Effector CD8-positive, alpha-beta T cell (primary cell): ENCODE data around the gene CTNNA1.

Source experiments
- DNase-seq: peaks from one replicate; lab custom pipeline; 2025; lab: John Stamatoyannopoulos, UW

The CTNNA1 gene

GRCh38 chr5:138967791-138968448 lies 214.7 kb downstream of the CTNNA1 start:
- DNase-seq = no peak

- no peak for DNase-seq
These were observed 215.4 kb downstream of the CTNNA1 start for GRCh38 chr5:138968601-138969000.

GRCh38 chr5:138969323-138970002 lies 216.2 kb downstream of the CTNNA1 start:
- no peak for DNase-seq

GRCh38 chr5:138972230-138972629 lies 219.0 kb downstream of the CTNNA1 start:
- no peak for DNase-seq

- DNase-seq = no peak
These were observed 219.6 kb downstream of the CTNNA1 start for GRCh38 chr5:138972836-138973235.

- DNase-seq = no peak
These were observed 221.2 kb downstream of the CTNNA1 start for GRCh38 chr5:138974227-138975063.

GRCh38 chr5:138975098-138975847 lies 222.0 kb downstream of the CTNNA1 start:
- no peak for DNase-seq

- no peak for DNase-seq
These were observed 224.9 kb downstream of the CTNNA1 start for GRCh38 chr5:138978080-138978479.

GRCh38 chr5:138978581-138978980 lies 225.4 kb downstream of the CTNNA1 start:
- no peak for DNase-seq

- DNase-seq = no peak
These were observed 226.6 kb downstream of the CTNNA1 start for GRCh38 chr5:138979684-138980280.

GRCh38 chr5:138980441-138980840 lies 227.2 kb downstream of the CTNNA1 start:
- DNase-seq = no peak

- DNase-seq = no peak
These were observed 227.9 kb downstream of the CTNNA1 start for GRCh38 chr5:138981131-138981530.

GRCh38 chr5:138981586-138981985 lies 228.4 kb downstream of the CTNNA1 start:
- no peak for DNase-seq

GRCh38 chr5:138983984-138984383 lies 230.8 kb downstream of the CTNNA1 start:
- DNase-seq = no peak
